Measurements from ENCODE around the gene KPNA3.

Gene KPNA3

GRCh38 chr13:49652355-49653305, 139.9 kb downstream of the KPNA3 start:
- no peak for DNase-seq (ENCODE audit: extremely low read depth, insufficient read length)
- Histone ChIP-seq H3K27me3 (replicated peaks; ENCODE audit: control insufficient read depth, insufficient read depth, low read length) (no peaks in the 10 kb centered on the region), H3K36me3 (ENCODE audit: control insufficient read depth, insufficient read depth, low read length) (no peaks in the 10 kb centered on the region), H3K4me3 (replicated peaks; ENCODE audit: low read depth, low read length) (no peak overlapping the region)
- TF ChIP-seq CTCF (IDR thresholded peaks at IDR 0.05; ENCODE audit: insufficient read depth, low read length, poor library complexity, severe bottlenecking): peak; percentile 44

- H3K36me3 ChIP-seq (ENCODE audit: control insufficient read depth, insufficient read depth, low read length): no peaks in the 10 kb centered on the region
- H3K27me3 ChIP-seq (replicated peaks; ENCODE audit: control insufficient read depth, insufficient read depth, low read length): no peaks in the 10 kb centered on the region
- DNase-seq (ENCODE audit: extremely low read depth, insufficient read length): no peak
- no peak for TF ChIP-seq CTCF (IDR thresholded peaks at IDR 0.05; ENCODE audit: insufficient read depth, low read length, poor library complexity, severe bottlenecking)
- H3K4me3 ChIP-seq (replicated peaks; ENCODE audit: low read depth, low read length): no peak overlapping the region
Observed at GRCh38 chr13:49651570-49652354, 140.7 kb downstream of the KPNA3 start.

GRCh38 chr13:49649963-49650312, 142.5 kb downstream of the KPNA3 start:
- DNase-seq (ENCODE audit: extremely low read depth, insufficient read length): no peak
- no peak overlapping the region for H3K4me3 ChIP-seq (replicated peaks; ENCODE audit: low read depth, low read length)
- no peaks in the 10 kb centered on the region for H3K27me3 ChIP-seq (replicated peaks; ENCODE audit: control insufficient read depth, insufficient read depth, low read length)
- no peak for TF ChIP-seq CTCF (IDR thresholded peaks at IDR 0.05; ENCODE audit: insufficient read depth, low read length, poor library complexity, severe bottlenecking)
- no peaks in the 10 kb centered on the region for H3K36me3 ChIP-seq (ENCODE audit: control insufficient read depth, insufficient read depth, low read length)
